T-cell (primary cell): ENCODE results near the gene KCTD11. TPM values are rescaled to one million over a fixed set of nuclear protein-coding genes. Genes with fewer than 3 reads are reported as not detected.
"Not testable (repeated sequence)": the region's sequence is repeated elsewhere in the genome, so short reads cannot be mapped to it uniquely, and the experiment has no call there.

Experiments used
- ATAC-seq, 4 experiments: fragments of 200-7000 bp in 3 of 4; fragments of 150-1000 bp in 1 of 4; cut with Tn5 transposase; replicated peaks in 1 of 4; 1 replicate in 3 of 4; 2 replicates in 1 of 4; pipeline ENCODE4 v1.10.0; 2021; ENCODE audit warnings: moderate library complexity in 3 of 4, mild to moderate bottlenecking in 2 of 4, moderate number of reproducible peaks in 1 of 4
- CTCF ChIA-PET, 2 donors: fragments of 300-600 bp; sonication (Branson Sonifier 250); formaldehyde crosslinking; loops; one replicate each; lab custom pipeline; 2022; ENCODE audit warnings: antibody characterized with exemption in 2 of 2; lab: Charles Lee
- POLR2A ChIA-PET, 2 donors: fragments of 300-600 bp; sonication (Branson Sonifier 250); formaldehyde crosslinking; loops; one replicate each; lab custom pipeline; 2022; ENCODE audit warnings: antibody characterized with exemption in 2 of 2; lab: Charles Lee
- DNase-seq, 35 experiments: peaks; one replicate each; pipeline versions ENCODE4 v3.0.0 to v3.0.0-alpha.2; 2013 to 2023
- H3K27ac ChIP-seq: one replicate; pipeline ENCODE4 v1.5.1; 2013; ENCODE audit warnings: low read length
- H3K27me3 ChIP-seq, 2 experiments: replicated peaks in 1 of 2; 1 replicate in 1 of 2; 2 replicates in 1 of 2; pipeline versions ENCODE4 v1.6.1 to v1.7.0; 2013; ENCODE audit warnings: low read length in 1 of 2, mixed read lengths in 1 of 2; ENCODE audit not compliant: control insufficient read depth in 2 of 2, insufficient read depth in 2 of 2; ENCODE audit errors: extremely low read depth in 1 of 2
- H3K36me3 ChIP-seq, 2 donors: 1 replicate in 1 of 2; 2 replicates in 1 of 2; pipeline versions ENCODE4 v1.6.1 to v1.7.0; 2013; ENCODE audit warnings: low read length in 1 of 2; ENCODE audit not compliant: control insufficient read depth in 2 of 2, insufficient read depth in 1 of 2; ENCODE audit errors: extremely low read depth in 1 of 2
- H3K4me1 ChIP-seq, 2 experiments: 1 replicate in 1 of 2; 2 replicates in 1 of 2; pipeline versions ENCODE4 v1.6.1 to v1.7.0; 2013; ENCODE audit warnings: low read length in 2 of 2, mixed read lengths in 1 of 2; ENCODE audit not compliant: insufficient read depth in 2 of 2, control insufficient read depth in 1 of 2; ENCODE audit errors: extremely low read depth in 1 of 2
- H3K4me3 ChIP-seq, 2 donors: 1 replicate in 1 of 2; 2 replicates in 1 of 2; pipeline versions ENCODE4 v1.5.1 to v1.7.0; 2013; ENCODE audit warnings: mild to moderate bottlenecking in 2 of 2, low read length in 1 of 2, moderate library complexity in 1 of 2; ENCODE audit not compliant: control insufficient read depth in 1 of 2; ENCODE audit errors: extremely low read depth in 1 of 2
- H3K9me3 ChIP-seq: 2 replicates; pipeline ENCODE4 v1.7.0; 2013
- H3K27ac Mint-ChIP-seq, 2 donors: one replicate each; pipeline ENCODE4 v1.8.0; 2020 to 2021; ENCODE audit warnings: mild to moderate bottlenecking in 2 of 2, mixed read lengths in 2 of 2
- H3K27me3 Mint-ChIP-seq, 2 donors: one replicate each; pipeline ENCODE4 v1.8.0; 2021 to 2022; ENCODE audit warnings: mixed read lengths in 2 of 2
- H3K36me3 Mint-ChIP-seq: one replicate; pipeline ENCODE4 v1.8.0; 2021; ENCODE audit warnings: mixed read lengths
- H3K4me1 Mint-ChIP-seq, 3 donors: one replicate each; pipeline ENCODE4 v1.8.0; 2020 to 2022; ENCODE audit warnings: mixed read lengths in 3 of 3, mild to moderate bottlenecking in 1 of 3
- H3K4me3 Mint-ChIP-seq, 3 donors: one replicate each; pipeline ENCODE4 v1.8.0; 2020 to 2022; ENCODE audit warnings: mild to moderate bottlenecking in 3 of 3, mixed read lengths in 3 of 3, moderate library complexity in 3 of 3
- H3K9me3 Mint-ChIP-seq, 3 donors: one replicate each; pipeline ENCODE4 v1.8.0; 2020 to 2022; ENCODE audit warnings: mixed read lengths in 3 of 3
- WGBS: methylation state at CpG from one replicate; pipeline ENCODE4 v1.1.5; 2013; ENCODE audit warnings: missing lambda C conversion rate; ENCODE audit not compliant: insufficient coverage; 5-methylcytosine and 5-hydroxymethylcytosine counted together
- total RNA-seq, 35 experiments: library from RNA in 6 of 35; stranded (reverse) in 6 of 35; fragments of 120-200 nt in 1 of 35; gene quantifications; one replicate each; pipeline versions ENCODE4 v1.2.1 to v1.2.4 and lab custom pipeline; 2013 to 2026

The KCTD11 gene
- total RNA-seq, 5 donors from 2014 or later (not counting 1 experiment from before 2014, with no cell fraction given) = 2.4 to 7.3 (median 4.8) TPM

DNA sequence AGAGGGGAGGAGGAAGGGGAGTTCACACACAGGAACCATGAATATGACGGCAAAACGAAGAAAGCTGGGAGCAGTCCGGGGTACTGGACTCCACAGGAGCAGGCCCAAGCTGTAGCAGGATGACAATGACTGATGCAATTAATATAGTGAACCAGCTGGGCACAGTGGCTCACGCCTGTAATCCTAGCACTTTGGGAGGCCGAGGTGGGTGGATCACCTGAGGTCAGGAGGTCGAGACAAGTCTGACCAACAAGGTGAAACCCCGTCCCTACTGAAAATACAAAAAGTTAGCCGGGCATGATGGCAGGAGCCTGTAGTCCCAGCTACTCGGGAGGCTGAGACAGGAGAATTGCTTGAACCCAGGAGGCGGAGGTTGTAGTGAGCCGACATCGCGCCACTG lies 16.2 kb upstream of the KCTD11 start:
- peak overlapping the region; percentile 93 to 98 (median 93) for H3K4me3 Mint-ChIP-seq
- H3K27ac ChIP-seq = peak overlapping the region; percentile 72
- not testable (repeated sequence) for H3K27me3 ChIP-seq, H3K27me3 Mint-ChIP-seq, H3K9me3 ChIP-seq, DNase-seq, H3K9me3 Mint-ChIP-seq, ATAC-seq
- peaks cover 52 to 68% (median 63%) of the 10 kb centered on the region in 3 donors for H3K4me1 Mint-ChIP-seq
- peak overlapping the region; percentile 99 to 100 for H3K27ac Mint-ChIP-seq
- peaks cover 0 to 26% of the 10 kb centered on the region in 2 donors for H3K36me3 ChIP-seq
- peaks cover 19 to 82% of the 10 kb centered on the region in 2 experiments for H3K4me1 ChIP-seq
- POLR2A ChIA-PET = interaction anchor here in 1 of 2 donors (1.0 kb wide), 1 partner anchor 34 kb away, joined by 4 read pairs; no protein-coding TSS in a partner anchor
- H3K36me3 Mint-ChIP-seq = peaks cover 12% of the 10 kb centered on the region
- CTCF ChIA-PET = interaction anchor here (0.5 to 1.5 kb wide), 9 partner anchors 13 to 425 kb away, joined by 3 to 5 read pairs (median 3); no protein-coding TSS in a partner anchor
- WGBS = 67% methylated on average over 8 of the region's 13 CpGs
- H3K4me3 ChIP-seq = peak overlapping the region in 1 of 2 donors; percentile 78

DNA sequence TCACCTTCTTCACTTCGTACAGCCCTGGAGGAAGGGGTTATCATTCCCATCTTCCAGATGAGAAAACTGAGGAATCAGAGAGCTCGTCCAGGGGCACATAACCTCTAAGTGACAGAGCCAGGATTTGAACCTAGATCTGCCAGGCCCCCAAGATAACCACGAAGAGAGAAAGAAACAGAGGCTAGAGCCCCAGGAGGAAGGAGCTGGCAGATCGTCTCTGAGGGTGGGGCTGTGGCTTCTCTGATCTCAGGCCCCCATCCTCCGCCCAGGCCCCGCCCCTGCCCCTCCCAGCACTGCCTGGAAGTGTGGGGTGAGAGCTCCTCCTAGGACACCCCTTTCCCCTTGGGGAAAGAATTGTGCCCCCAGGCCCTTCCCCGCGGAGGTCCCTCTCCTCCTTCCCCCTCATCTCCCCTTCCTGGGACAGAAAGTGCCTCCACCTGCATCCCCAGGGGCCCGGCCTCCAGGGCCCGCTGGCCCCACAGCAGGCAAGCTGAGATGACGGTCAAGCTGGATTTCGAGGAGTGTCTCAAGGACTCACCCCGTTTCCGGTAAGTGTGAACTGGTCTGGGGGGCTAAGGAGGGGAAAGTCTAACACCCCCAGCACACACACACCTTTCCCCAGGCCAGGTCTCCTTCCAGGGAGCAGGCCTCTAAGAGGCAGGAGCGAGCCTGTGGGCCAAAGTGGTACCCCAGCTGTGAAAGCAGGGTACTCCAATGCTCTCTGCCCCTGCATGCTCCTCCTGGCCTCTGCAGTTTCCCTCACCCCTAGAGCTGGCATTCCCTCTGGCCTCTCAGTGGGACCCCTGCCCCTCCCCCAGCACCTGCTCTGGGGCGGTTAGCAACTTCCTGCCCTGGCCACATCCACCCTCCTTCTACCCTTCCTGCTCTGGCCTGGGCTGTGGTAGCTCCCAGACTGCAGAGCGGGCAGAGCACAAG lies 15.5 kb upstream of the KCTD11 start, which contains the start of gene ACAP1:
TSS of gene ACAP1 (plus strand) at position 290 of the 936 bp plus-strand sequence. CDS start at position 496, 206 bp downstream.
- H3K4me3 Mint-ChIP-seq = peak within 1 kb of the TSS; percentile 93 to 98 (median 93)
- H3K27ac Mint-ChIP-seq = peak within 1 kb of the TSS; percentile 99 to 100
- peaks cover 53 to 67% (median 66%) of the 10 kb centered on the region in 3 donors for H3K4me1 Mint-ChIP-seq
- Histone ChIP-seq H3K27ac (peak within 1 kb of the TSS; percentile 72), H3K4me3 (peak within 1 kb of the TSS; percentile 78 to 93), H3K9me3 (no peaks in the 10 kb centered on the region), H3K4me1 (peaks cover 19 to 86% of the 10 kb centered on the region in 2 experiments), H3K36me3 (peaks cover 0 to 34% of the 10 kb centered on the region in 2 donors), H3K27me3 (no peaks in the 10 kb centered on the region)
- H3K36me3 Mint-ChIP-seq = peaks cover 15% of the 10 kb centered on the region
- H3K9me3 Mint-ChIP-seq = no peaks in the 10 kb centered on the region
- ATAC-seq = peak; percentile 95 to 97 (median 96)
- peak; percentile 75 to 93 (median 88) for DNase-seq
- no peaks in the 10 kb centered on the region for H3K27me3 Mint-ChIP-seq
- WGBS = 0% methylated on average over 3 of the region's 17 CpGs
- CTCF ChIA-PET = interaction anchor here (0.5 to 2.3 kb wide), 13 partner anchors 8 to 426 kb away, joined by 3 to 5 read pairs (median 4); no protein-coding TSS in a partner anchor
- POLR2A ChIA-PET = interaction anchor here (0.5 to 1.0 kb wide), 7 partner anchors 8 to 145 kb away, joined by 3 to 4 read pairs (median 3); no protein-coding TSS in a partner anchor

DNA sequence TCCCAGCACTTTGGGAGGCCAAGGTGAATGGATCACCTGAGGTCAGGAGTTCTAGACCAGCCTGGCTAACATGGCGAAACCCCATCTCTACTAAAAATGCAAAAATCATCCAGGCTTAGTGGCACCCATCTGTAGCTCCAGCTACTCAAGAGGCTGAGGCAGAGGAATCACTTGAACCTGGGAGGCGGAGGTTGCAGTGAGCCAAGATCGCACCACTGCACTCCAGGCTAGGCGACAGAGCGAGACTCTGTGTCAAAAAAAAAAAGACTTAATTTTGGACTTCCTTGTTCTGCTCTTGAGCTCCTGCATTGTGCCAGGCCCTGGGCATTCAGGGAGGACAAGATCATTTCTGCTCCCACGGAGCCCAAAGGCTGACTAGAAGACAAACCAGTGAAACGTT lies 14.4 kb upstream of the KCTD11 start:
- ChIA-PET POLR2A (interaction anchor here in 1 of 2 donors (0.6 kb wide), 1 partner anchor 16 kb away, joined by 3 read pairs; no protein-coding TSS in a partner anchor), CTCF (interaction anchor here (0.7 to 2.3 kb wide), 3 partner anchors 11 to 106 kb away, joined by 4 to 5 read pairs (median 5); no protein-coding TSS in a partner anchor)
- peak overlapping the region; percentile 72 for H3K27ac ChIP-seq
- Mint-ChIP-seq H3K36me3 (peaks cover 17% of the 10 kb centered on the region), H3K27ac (peak overlapping the region; percentile 99 to 100), H3K4me1 (peaks cover 47 to 65% (median 63%) of the 10 kb centered on the region in 3 donors), H3K4me3 (peak overlapping the region; percentile 93 to 98 (median 93))
- not testable (repeated sequence) for H3K9me3 Mint-ChIP-seq, ATAC-seq, H3K27me3 Mint-ChIP-seq, DNase-seq, H3K9me3 ChIP-seq, H3K27me3 ChIP-seq
- H3K4me3 ChIP-seq = peak overlapping the region; percentile 78 to 93
- H3K4me1 ChIP-seq = peaks cover 10 to 85% of the 10 kb centered on the region in 2 experiments
- 5% methylated on average over 5 of the region's 7 CpGs for WGBS
- H3K36me3 ChIP-seq = peaks cover 0 to 44% of the 10 kb centered on the region in 2 donors

DNA sequence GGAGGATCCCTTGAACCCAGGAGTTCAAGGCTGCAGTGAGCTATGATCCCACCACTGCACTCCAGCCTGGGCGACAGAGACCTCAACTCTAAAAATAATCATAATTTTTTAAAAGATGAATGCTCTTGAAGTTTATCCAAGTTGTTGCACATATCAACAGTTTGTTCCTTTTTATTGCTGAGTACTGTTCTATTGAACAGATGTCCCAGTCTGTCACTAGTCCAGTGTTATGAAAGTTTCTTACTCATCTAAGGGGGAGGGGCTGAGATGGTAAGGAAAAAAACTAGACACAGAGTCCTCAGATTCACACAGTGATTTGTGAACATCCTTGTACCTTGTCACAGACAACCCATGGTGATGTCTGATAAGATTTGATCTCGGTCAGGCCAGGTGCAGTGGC lies 11.8 kb upstream of the KCTD11 start:
- Mint-ChIP-seq H3K27me3 (no peaks in the 10 kb centered on the region), H3K9me3 (no peaks in the 10 kb centered on the region), H3K36me3 (peaks cover 23% of the 10 kb centered on the region), H3K4me3 (peak overlapping the region in 1 of 3 donors; percentile 98), H3K27ac (peak overlapping the region; percentile 71 to 76), H3K4me1 (peaks cover 38 to 55% (median 48%) of the 10 kb centered on the region in 3 donors)
- H3K27ac ChIP-seq = no peak overlapping the region
- DNase-seq = no peak
- CTCF ChIA-PET = no interaction called here
- WGBS = no CpG with 5 or more reads among the region's 2 CpGs
- H3K4me3 ChIP-seq = no peak overlapping the region
- H3K9me3 ChIP-seq = no peaks in the 10 kb centered on the region
- ATAC-seq = no peak
- peaks cover 12 to 69% of the 10 kb centered on the region in 2 donors for H3K36me3 ChIP-seq
- no peaks in the 10 kb centered on the region for H3K27me3 ChIP-seq
- POLR2A ChIA-PET = no interaction called here
- H3K4me1 ChIP-seq = peaks cover 10 to 67% of the 10 kb centered on the region in 2 experiments

DNA sequence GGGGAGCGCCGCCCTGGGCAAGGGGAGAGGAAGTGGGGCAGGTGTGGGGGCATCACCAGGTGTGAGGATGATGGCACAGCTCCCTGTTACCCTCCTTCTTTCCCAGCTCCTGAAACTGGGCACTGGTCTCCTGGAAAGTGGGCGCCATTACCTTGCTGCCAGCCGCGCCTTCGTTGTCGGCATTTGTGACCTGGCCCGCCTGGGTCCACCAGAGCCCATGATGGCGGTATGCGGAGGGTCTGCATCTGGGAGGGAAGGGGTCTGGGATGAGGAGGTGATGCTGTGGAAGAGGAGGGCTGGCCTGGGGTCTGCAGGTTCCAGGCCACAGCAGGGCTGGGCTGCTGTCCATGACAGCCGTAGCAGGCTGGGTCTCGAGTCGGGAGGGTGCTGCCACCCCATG lies 10.1 kb upstream of the KCTD11 start:
- ATAC-seq = no peak
- DNase-seq = no peak
- H3K4me1 ChIP-seq = peaks cover 2 to 60% of the 10 kb centered on the region in 2 experiments
- POLR2A ChIA-PET = interaction anchor here in 1 of 2 donors (1.0 kb wide), 1 partner anchor 32 kb away, joined by 3 read pairs; no protein-coding TSS in a partner anchor
- peaks cover 19 to 83% of the 10 kb centered on the region in 2 donors for H3K36me3 ChIP-seq
- peaks cover 28 to 45% (median 43%) of the 10 kb centered on the region in 3 donors for H3K4me1 Mint-ChIP-seq
- H3K36me3 Mint-ChIP-seq = peaks cover 27% of the 10 kb centered on the region
- no peaks in the 10 kb centered on the region for H3K9me3 ChIP-seq
- no peak overlapping the region for H3K4me3 ChIP-seq
- H3K27ac ChIP-seq = no peak overlapping the region
- H3K27me3 Mint-ChIP-seq = no peaks in the 10 kb centered on the region
- H3K27ac Mint-ChIP-seq = peak overlapping the region in 1 of 2 donors; percentile 16
- no peaks in the 10 kb centered on the region for H3K9me3 Mint-ChIP-seq
- 96% methylated on average over 10 of the region's 13 CpGs for WGBS
- CTCF ChIA-PET = interaction anchor here in 1 of 2 donors (0.6 to 1.1 kb wide), 2 partner anchors 12 to 33 kb away, joined by 4 read pairs; no protein-coding TSS in a partner anchor
- H3K27me3 ChIP-seq = no peaks in the 10 kb centered on the region
- H3K4me3 Mint-ChIP-seq = no peak overlapping the region
